ENCODE data around the gene NAGK.
"Not testable (repeated sequence)": the region's sequence is repeated elsewhere in the genome, so short reads cannot be mapped to it uniquely, and the experiment has no call there.

GRCh38 chr2:71092491-71093260 lies 24.2 kb downstream of the NAGK start:
- not testable (repeated sequence) for TF ChIP-seq CTCF (IDR thresholded peaks at IDR 0.05); POLR2AphosphoS2 (conservative IDR thresholded peaks at IDR 0.05; ENCODE audit: low read length); GATA3 (IDR thresholded peaks at IDR 0.05; ENCODE audit: borderline replicate concordance); RAD21 (conservative IDR thresholded peaks at IDR 0.05 in 1 of 2, IDR thresholded peaks at IDR 0.05 in 1 of 2); HMGXB4 (CRISPR knock-in tag; IDR thresholded peaks at IDR 0.05; ENCODE audit: borderline replicate concordance); EP300 (IDR thresholded peaks at IDR 0.05); POLR2A (IDR thresholded peaks at IDR 0.05; ENCODE audit: low read length)

Data from A549 (cell line).